ENCODE measurements around the gene CPN1. TPM values are rescaled to one million over a fixed set of nuclear protein-coding genes. Genes with fewer than 3 reads are reported as not detected.

Gene CPN1
- total RNA-seq, 1 experiment from 2014 or later: 0.12 TPM

DNA sequence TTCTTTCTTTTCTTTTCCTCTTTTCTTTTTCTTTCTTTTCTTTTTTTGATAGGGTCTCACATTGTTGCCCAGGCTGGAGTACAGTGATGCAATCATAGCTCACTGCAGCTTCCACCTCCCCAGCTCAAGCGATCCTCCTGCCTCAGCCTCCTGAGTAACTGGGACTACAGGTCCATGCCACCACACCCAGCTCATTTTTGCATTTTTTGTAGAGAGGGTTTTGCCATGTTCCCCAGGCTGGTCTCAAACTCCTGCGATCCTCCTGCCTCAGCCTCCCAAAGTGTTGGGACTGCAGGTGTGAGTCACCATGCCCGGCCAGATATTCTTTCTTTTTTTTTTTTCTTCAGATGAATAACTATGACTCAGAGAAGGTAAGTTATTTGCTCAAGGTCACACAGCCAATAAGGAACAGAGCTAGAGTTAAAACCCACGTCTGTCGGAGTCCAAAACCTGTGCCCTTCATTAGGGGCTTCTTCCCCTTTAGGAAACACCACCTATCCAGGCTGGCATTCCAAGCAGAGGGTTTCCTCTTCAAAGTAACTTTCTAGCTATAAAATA lies 43.8 kb downstream of the CPN1 start:
- H3K27ac ChIP-seq (ENCODE audit: low read depth, low read length): no peak overlapping the region
- no TSS peak for BruUV-seq (replicated peaks)
- peak overlapping the region; percentile 77 for H2AFZ ChIP-seq (ENCODE audit: low read depth, low read length, poor library complexity, severe bottlenecking)
- H3K27me3 ChIP-seq (ENCODE audit: insufficient read depth, low read length): no peaks in the 10 kb centered on the region
- no peaks in the 10 kb centered on the region for H4K20me1 ChIP-seq (ENCODE audit: insufficient read depth)
- ATAC-seq: peak; percentile 34
- H3K9me3 ChIP-seq (ENCODE audit: control insufficient read depth in 1 of 2, insufficient read depth in 1 of 2, low read depth in 1 of 2, low read length in 2 of 2): no peaks in the 10 kb centered on the region
- no peak for TF ChIP-seq REST (IDR thresholded peaks at IDR 0.05; ENCODE audit: low read depth)
- TF ChIP-seq, protein P1, sequence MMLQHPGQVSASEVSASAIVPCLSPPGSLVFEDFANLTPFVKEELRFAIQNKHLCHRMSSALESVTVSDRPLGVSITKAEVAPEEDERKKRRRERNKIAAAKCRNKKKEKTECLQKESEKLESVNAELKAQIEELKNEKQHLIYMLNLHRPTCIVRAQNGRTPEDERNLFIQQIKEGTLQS (IDR thresholded peaks at IDR 0.05): no peak
- TF ChIP-seq CTCF (IDR thresholded peaks at IDR 0.05 in 2 of 3, conservative IDR thresholded peaks at IDR 0.05 in 1 of 3; ENCODE audit: borderline replicate concordance in 1 of 3, insufficient read depth in 1 of 3, low read depth in 2 of 3, low read length in 2 of 3): no peak
- no peak for TF ChIP-seq JUND (IDR thresholded peaks at IDR 0.05)
- no peak for TF ChIP-seq CBX3 (IDR thresholded peaks at IDR 0.05; ENCODE audit: low read depth)
- TF ChIP-seq, protein P2, sequence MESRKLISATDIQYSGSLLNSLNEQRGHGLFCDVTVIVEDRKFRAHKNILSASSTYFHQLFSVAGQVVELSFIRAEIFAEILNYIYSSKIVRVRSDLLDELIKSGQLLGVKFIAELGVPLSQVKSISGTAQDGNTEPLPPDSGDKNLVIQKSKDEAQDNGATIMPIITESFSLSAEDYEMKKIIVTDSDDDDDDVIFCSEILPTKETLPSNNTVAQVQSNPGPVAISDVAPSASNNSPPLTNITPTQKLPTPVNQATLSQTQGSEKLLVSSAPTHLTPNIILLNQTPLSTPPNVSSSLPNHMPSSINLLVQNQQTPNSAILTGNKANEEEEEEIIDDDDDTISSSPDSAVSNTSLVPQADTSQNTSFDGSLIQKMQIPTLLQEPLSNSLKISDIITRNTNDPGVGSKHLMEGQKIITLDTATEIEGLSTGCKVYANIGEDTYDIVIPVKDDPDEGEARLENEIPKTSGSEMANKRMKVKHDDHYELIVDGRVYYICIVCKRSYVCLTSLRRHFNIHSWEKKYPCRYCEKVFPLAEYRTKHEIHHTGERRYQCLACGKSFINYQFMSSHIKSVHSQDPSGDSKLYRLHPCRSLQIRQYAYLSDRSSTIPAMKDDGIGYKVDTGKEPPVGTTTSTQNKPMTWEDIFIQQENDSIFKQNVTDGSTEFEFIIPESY (IDR thresholded peaks at IDR 0.05; ENCODE audit: extremely low read depth, insufficient replicate concordance, low read length): no peak
- no peak for TF ChIP-seq POLR2AphosphoS5 (IDR thresholded peaks at IDR 0.05; ENCODE audit: low read depth, low read length)
- TF ChIP-seq ELF1 (IDR thresholded peaks at IDR 0.05; ENCODE audit: borderline replicate concordance, low read depth): no peak
- no peak for TF ChIP-seq EGR1 (IDR thresholded peaks at IDR 0.05; ENCODE audit: low read depth)
- no peak for TF ChIP-seq SRF (IDR thresholded peaks at IDR 0.05; ENCODE audit: low read depth)
- no peak for TF ChIP-seq CEBPB (IDR thresholded peaks at IDR 0.05; ENCODE audit: low read depth)
- TF ChIP-seq EZH2 (IDR thresholded peaks at IDR 0.05): no peak
- intact Hi-C loops (cut with micrococcal nuclease): loop anchor here (2.0 kb wide), 1 partner anchor 19 kb away; no protein-coding TSS in a partner anchor
- peak overlapping the region; percentile 47 for H3K4me2 ChIP-seq (ENCODE audit: low read length)
- ChIA-PET CTCF (interaction anchor here (1.3 to 2.0 kb wide), 2 partner anchors 8 to 13 kb away, joined by 3 to 7 read pairs; no protein-coding TSS in a partner anchor), POLR2A (no interaction called here), RAD21 (ENCODE audit: low non-redundant PET in 1 of 2, low total read pairs in 2 of 2, uncharacterized antibody in 2 of 2, unreplicated experiment in 2 of 2) (no interaction called here)
- no peaks in the 10 kb centered on the region for H3K36me3 ChIP-seq (ENCODE audit: control insufficient read depth in 1 of 2, insufficient read depth in 2 of 2, low read length in 2 of 2)
- no peaks in the 10 kb centered on the region for H3K9me2 ChIP-seq (ENCODE audit: insufficient read depth)
- H3K4me1 ChIP-seq (ENCODE audit: control insufficient read depth in 1 of 2, insufficient read depth in 2 of 2, low read length in 2 of 2): peaks cover 20 to 34% of the 10 kb centered on the region in 2 experiments
- no peak overlapping the region for H3K9ac ChIP-seq (ENCODE audit: low read length)
- no peak for DNase-seq (ENCODE audit: low read depth, low spot score)
- H3K79me2 ChIP-seq (ENCODE audit: insufficient read depth, low read length): no peaks in the 10 kb centered on the region
- H3K4me3 ChIP-seq (replicated peaks in 1 of 2; ENCODE audit: low read depth in 1 of 2, low read length in 2 of 2): no peak overlapping the region
